HFFc6 (cell line): ENCODE measurements around the gene GAA. TPM values are rescaled to one million over a fixed set of nuclear protein-coding genes. Genes with fewer than 3 reads are reported as not detected.

Experiments used
- DNase-seq: peaks from one replicate; pipeline ENCODE4 v3.0.0-alpha.2; 2018
- H3K27ac Mint-ChIP-seq: 2 replicates; pipeline ENCODE4 v1.8.0; 2020; ENCODE audit warnings: mild to moderate bottlenecking, mixed read lengths
- H3K27me3 Mint-ChIP-seq: 2 replicates; pipeline ENCODE4 v1.8.0; 2021; ENCODE audit warnings: mild to moderate bottlenecking, moderate library complexity, mixed read lengths; ENCODE audit not compliant: insufficient read depth
- H3K36me3 Mint-ChIP-seq: 2 replicates; pipeline ENCODE4 v1.8.0; 2021; ENCODE audit warnings: low read depth, mixed read lengths
- H3K4me1 Mint-ChIP-seq: 2 replicates; pipeline ENCODE4 v1.8.0; 2020; ENCODE audit warnings: low read depth, mixed read lengths
- H3K4me3 Mint-ChIP-seq: 2 replicates; pipeline ENCODE4 v1.8.0; 2020; ENCODE audit warnings: mild to moderate bottlenecking, moderate library complexity, mixed read lengths
- H3K9me3 Mint-ChIP-seq: 2 replicates; pipeline ENCODE4 v1.8.0; 2020; ENCODE audit warnings: mild to moderate bottlenecking, mixed read lengths
- total RNA-seq, 6 experiments: library from RNA; stranded (reverse); fragmentation: NEBNext Ultra II Directional; extraction: Animal tissue kit (Norgen Biotek cat#: 25700); gene quantifications; 2 replicates in 1 of 6; 3 replicates in 5 of 6; pipeline ENCODE4 v1.2.3, GENCODE V29; 2021
- TF ChIP-seq, protein P1 (sequence below): fragments of 200-600 bp; sonication (generic); IDR thresholded peaks from 2 replicates; pipeline ENCODE4 v1.5.0; 2021; ENCODE audit warnings: antibody characterized with exemption, mild to moderate bottlenecking

The GAA gene
- total RNA-seq, 6 experiments from 2014 or later: 17.4 to 34.1 (median 18.6) TPM

- Mint-ChIP-seq H3K36me3 (0 out of 2 replicates have a peak, but pooled peaks cover 4% of the 10 kb centered on the region), H3K4me3 (no peak overlapping the region), H3K27ac (no peak overlapping the region), H3K4me1 (no peaks in the 10 kb centered on the region), H3K27me3 (no peaks in the 10 kb centered on the region; the same call in none of the 2 replicates), H3K9me3 (peaks cover 4% of the 10 kb centered on the region; the same call in 1 of the 2 replicates)
- TF ChIP-seq, protein P1, sequence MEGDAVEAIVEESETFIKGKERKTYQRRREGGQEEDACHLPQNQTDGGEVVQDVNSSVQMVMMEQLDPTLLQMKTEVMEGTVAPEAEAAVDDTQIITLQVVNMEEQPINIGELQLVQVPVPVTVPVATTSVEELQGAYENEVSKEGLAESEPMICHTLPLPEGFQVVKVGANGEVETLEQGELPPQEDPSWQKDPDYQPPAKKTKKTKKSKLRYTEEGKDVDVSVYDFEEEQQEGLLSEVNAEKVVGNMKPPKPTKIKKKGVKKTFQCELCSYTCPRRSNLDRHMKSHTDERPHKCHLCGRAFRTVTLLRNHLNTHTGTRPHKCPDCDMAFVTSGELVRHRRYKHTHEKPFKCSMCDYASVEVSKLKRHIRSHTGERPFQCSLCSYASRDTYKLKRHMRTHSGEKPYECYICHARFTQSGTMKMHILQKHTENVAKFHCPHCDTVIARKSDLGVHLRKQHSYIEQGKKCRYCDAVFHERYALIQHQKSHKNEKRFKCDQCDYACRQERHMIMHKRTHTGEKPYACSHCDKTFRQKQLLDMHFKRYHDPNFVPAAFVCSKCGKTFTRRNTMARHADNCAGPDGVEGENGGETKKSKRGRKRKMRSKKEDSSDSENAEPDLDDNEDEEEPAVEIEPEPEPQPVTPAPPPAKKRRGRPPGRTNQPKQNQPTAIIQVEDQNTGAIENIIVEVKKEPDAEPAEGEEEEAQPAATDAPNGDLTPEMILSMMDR: no peak
- no peak for DNase-seq
Measured at GRCh38 chr17:80080081-80080480, 21.3 kb upstream of the GAA start.

- Mint-ChIP-seq H3K27ac (no peak overlapping the region), H3K4me1 (no peaks in the 10 kb centered on the region), H3K27me3 (peaks cover 2% of the 10 kb centered on the region), H3K9me3 (peaks cover 4% of the 10 kb centered on the region; the same call in 1 of the 2 replicates), H3K36me3 (0 out of 2 replicates have a peak, but pooled peaks cover 4% of the 10 kb centered on the region), H3K4me3 (no peak overlapping the region)
- TF ChIP-seq, protein P1: no peak
- no peak for DNase-seq
Measured at GRCh38 chr17:80081596-80081995, 19.8 kb upstream of the GAA start.

- Mint-ChIP-seq H3K27me3 (peaks cover 6% of the 10 kb centered on the region), H3K36me3 (0 out of 2 replicates have a peak, but pooled peaks cover 3% of the 10 kb centered on the region), H3K9me3 (peaks cover 4% of the 10 kb centered on the region; the same call in 1 of the 2 replicates), H3K4me3 (no peak overlapping the region; the same call in 1 of the 2 replicates), H3K4me1 (no peaks in the 10 kb centered on the region), H3K27ac (no peak overlapping the region)
- DNase-seq: peak; percentile 62
- TF ChIP-seq, protein P1: peak; percentile 84
Measured at GRCh38 chr17:80082403-80083135, 18.8 kb upstream of the GAA start.

DNA sequence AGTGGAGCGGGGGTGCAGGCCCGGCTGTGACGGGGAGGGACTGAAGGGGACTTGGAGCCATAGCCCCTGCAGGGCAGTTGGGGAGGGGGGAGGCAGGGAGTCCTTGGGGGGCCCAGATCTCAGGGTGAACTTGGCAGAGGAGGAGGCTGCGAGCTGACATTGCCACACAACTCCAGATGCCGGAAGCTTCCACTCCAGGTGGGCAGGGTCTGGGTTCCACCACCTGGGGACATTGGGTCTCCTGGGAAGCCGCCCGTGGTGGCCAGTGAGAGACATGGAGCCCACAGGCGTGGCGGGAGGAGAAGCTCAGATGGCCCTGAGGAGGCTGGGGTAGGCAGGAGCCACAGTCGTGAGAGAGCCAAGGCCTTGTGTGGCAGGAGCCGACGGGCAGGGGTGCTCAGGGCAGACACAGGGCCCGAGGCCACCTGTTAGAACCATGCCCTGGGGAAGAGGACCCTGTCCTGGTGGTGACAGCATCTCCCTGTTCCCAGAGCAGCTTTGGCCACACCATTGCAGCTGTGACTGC is 18.2 kb upstream of the GAA start:
- H3K27me3 Mint-ChIP-seq: peaks cover 8% of the 10 kb centered on the region

DNA sequence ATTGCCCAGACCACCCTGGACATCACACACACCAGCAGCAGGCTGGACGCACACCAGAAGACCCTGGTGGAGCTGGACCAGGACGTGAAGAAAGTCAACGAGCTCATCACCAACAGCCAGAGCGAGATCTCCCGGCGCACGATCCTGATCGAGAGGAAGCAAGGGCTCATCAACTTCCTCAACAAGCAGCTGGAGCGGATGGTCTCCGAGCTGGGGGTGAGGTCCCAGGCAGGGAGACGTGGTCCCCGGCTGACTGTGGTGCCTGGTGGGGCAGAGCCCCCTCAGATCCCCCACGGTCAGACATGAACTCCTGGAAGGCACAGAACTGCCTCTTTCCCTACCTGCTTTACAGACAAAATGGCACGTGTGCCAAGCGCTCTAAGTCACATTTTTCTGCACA is 16.6 kb upstream of the GAA start:
- no peak for DNase-seq

More for the DNA sequence above, 18.2 kb upstream of the GAA start:
- Mint-ChIP-seq H3K4me3 (no peak overlapping the region), H3K27ac (no peak overlapping the region), H3K9me3 (no peaks in the 10 kb centered on the region), H3K36me3 (no peaks in the 10 kb centered on the region), H3K4me1 (no peaks in the 10 kb centered on the region)
- TF ChIP-seq, protein P1: no peak
- DNase-seq: no peak

More for the DNA sequence above, 16.6 kb upstream of the GAA start:
- Mint-ChIP-seq H3K4me3 (no peak overlapping the region), H3K4me1 (no peaks in the 10 kb centered on the region), H3K9me3 (no peaks in the 10 kb centered on the region), H3K27me3 (peaks cover 9% of the 10 kb centered on the region), H3K36me3 (no peaks in the 10 kb centered on the region), H3K27ac (no peak overlapping the region)
- TF ChIP-seq, protein P1: no peak
